Measurements from ENCODE around the gene CACNA1B.
"Not testable (repeated sequence)": the region's sequence is repeated elsewhere in the genome, so short reads cannot be mapped to it uniquely, and the experiment has no call there.

GRCh38 chr9:138019514-138019913 lies 141.9 kb downstream of the CACNA1B start:
- TF ChIP-seq CTCF (IDR thresholded peaks at IDR 0.05; ENCODE audit: low read length); EZH2 (optimal IDR thresholded peaks at IDR 0.05; ENCODE audit: low read depth, low read length): not testable (repeated sequence)
